Umbilical cord (tissue), 2 donors: ENCODE data around the gene TSPO. TPM values are rescaled to one million over a fixed set of nuclear protein-coding genes. Genes with fewer than 3 reads are reported as not detected.

ENCODE experiments used
- DNase-seq: peaks from one replicate; pipeline ENCODE4 v3.0.0-alpha.2; 2015; ENCODE audit warnings: low spot score
- total RNA-seq: library from RNA; depleted of rRNA; stranded (reverse); fragments of >200 nt; gene quantifications from one replicate; pipeline ENCODE4 v1.2.3, GENCODE V29; 2014; ENCODE audit warnings: low replicate concordance; ENCODE audit not compliant: insufficient read depth

The TSPO gene
- total RNA-seq, 1 donor from 2014 or later: 180 TPM

DNA sequence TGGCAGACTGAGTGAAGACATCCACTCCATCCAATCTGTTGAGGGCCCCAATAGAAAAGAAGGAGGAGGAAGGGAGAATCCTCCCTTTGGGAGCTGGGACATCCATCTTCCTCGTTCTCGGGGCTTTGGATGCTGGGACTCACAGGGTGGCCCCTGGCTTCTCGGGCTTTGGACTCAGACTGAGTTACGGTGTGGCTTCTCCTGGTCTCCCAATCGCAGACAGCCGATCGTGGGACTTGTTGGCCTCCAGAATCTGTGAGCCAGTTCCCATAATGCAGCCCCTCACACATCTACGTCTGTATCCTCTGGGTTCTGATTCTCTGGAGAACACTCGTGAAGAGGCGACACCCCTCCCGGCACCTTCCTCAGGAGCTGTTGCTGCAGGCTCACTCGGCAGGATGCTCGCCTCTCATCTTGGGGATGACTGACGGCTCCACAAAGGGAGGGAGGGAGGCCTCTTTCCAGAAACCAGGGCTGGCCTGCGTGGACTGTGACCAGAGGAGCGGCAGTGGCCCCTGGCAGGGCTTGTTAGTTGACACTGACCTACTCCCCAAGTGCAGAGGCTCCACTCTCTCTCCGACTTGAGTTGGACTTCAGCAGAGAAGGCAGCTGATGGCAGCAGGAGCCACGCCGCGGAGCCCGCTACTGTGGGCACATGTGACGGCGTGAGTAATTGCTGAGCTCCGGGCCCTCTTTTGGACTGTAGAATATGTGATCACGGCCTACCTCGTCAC lies 50.3 kb downstream of the TSPO start:
- DNase-seq: no peak

DNA sequence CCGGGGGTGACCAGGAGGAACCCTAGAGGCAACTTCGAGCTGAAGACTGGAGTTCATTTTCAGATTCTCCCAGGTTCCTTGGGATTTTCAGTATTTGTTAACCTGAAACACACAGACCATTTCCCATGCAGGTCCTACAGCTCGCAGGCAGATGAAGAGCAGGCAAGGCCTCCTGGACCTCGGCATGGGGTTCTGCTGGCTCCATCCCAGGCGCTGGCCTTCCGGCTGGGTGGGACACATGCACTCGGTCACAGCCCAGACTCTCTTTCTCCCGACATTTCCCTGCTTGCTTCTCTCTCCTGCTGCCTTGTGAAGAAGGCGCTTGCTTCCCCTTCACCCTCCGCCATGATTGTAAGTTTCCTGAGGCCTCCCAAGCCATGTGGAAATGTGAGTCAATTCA lies 51.0 kb downstream of the TSPO start:
- no peak for DNase-seq

- no peak for DNase-seq
These were observed 51.5 kb downstream of the TSPO start for GRCh38 chr22:43202756-43203410.

- no peak for DNase-seq
These were observed 52.2 kb downstream of the TSPO start for GRCh38 chr22:43203471-43203981.

DNA sequence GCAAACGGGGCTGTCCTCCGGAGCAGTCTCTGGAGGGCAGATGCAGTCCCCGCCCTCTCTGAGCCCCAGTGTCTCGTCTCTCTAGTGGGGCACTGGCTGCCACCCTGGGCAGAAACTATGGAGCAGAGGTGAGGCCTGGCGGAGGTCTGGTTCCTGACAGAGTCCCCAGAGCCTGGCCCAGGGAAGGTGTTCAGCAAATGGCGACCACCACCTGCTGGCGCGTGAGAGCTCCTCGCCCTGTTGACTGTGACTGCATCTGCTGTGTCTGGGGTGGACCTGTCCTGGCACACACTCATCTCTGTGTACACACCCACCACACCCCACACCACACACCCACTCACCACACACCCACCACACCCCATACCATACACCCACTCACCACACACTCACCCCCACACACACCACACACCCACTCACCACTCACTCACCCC lies 53.9 kb downstream of the TSPO start:
- DNase-seq: no peak

DNA sequence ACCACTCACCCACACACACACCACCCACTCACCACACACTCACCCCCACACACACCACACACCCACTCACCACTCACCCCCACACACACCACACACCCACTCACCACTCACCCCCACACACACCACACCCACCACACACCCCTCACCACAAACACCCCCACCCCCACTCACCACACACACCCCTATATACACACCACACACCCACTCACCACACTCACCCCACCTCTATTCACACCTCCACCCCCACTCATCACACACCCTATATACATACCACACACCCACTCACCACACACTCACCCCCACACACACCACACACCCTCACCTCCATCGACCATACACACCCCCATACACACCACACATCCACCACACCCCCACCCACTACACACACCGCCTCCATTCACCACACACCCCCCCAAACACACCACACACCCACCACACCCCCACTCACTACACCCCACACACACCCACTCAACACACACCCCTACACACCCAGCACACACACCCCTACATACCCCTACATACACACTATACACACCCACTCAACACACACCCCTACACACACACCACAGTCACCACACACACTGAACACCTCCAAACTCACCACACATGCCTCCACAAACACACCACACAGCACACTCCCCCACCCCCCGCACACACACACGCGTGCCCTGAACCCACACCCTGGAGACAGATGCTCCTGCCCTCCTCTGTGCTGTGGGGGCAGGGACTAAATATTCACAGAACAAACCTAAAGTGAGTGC lies 54.6 kb downstream of the TSPO start:
- no peak for DNase-seq

DNA sequence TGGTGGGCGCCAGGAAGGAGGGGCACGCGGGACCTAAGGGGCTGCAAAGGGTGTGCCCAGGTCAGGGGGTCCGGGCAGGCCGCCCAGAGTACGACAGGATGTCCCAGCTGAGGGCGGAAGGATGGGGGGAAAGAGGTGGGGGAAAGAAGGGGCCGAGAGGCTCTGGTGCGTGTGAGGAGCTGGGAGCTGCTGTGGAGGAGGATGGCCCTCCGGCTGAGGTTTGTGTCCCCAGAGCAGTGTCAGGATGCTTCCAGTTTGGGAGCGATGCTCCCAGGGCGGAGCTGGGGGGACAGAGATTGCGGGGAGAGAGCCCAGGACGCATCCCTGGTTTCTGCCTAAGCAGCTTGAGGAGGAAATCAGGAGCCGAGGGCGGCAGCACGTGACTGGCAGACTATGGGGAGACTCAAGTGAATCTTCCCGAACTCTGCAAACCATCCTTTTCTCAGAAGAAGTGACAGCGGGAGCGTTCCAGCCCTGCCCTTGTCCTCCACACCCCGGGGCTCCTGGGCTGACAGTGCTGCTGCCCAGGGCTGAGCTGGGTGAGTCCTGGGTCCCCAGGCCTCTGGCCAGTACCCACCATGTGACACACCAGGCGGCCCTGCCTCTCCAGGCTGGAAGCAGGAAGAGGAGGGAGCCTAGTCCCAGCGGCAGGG lies 55.3 kb downstream of the TSPO start:
- no peak for DNase-seq

DNA sequence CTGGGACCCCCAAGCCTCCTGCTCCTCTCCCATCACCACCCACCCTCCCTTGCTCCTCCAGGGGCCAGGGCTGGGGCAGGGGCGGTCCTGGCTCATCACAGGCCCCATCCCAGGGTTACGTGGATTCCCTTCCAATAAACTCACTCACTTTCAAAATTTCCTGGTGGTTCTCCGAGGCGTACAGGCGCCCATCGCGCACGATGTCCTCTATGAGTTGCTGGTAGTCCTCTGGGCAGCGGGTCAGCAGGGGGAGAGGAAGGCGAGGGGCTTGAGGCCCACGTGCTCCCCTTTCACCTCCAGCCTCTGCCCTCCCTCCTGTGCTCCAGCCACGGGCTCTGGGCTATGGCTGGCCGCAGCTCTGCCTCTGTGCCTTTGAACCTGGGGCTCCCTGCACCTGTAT lies 56.0 kb downstream of the TSPO start:
- DNase-seq: no peak

GRCh38 chr22:43207849-43208702 lies 56.7 kb downstream of the TSPO start:
- DNase-seq: no peak

GRCh38 chr22:43208703-43209522 lies 57.6 kb downstream of the TSPO start:
- no peak for DNase-seq

DNA sequence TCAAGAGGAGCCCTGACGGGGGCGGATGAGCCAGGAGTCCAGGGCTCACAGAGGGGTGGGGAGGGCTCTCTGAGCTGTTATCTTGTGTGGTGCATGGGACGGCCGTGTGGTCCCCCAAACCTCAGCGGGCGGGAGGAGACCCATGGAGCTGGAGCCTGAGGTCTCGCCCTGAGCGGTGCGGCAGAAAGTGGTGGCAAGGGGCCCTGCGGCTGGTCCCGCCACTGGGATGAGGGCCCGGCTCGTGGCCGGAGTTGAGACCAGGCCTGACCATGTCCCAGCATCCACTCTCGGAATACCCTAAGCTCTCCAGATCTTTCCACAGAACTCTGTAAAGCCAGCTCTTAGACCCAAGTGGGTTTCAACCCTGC lies 58.1 kb downstream of the TSPO start:
- DNase-seq: no peak

DNA sequence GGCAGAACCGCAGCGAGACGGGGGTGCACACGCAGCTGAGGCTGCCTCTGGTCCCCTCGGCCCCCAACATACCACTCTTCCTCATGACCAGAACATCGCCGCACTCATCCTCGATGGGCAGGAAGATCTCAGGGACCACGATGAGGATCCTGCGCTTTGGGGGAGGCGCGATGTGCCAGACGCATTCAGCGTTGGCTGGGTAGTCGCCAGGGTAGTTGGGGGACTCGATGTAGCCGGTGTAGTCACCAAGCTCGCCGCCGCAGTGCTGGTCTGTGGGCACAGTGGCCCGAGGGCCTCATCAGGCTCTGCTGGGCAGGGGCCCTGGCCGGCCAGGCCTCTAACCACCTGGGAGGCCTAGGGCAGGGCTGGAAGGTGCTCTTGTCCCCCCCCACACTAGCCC lies 58.6 kb downstream of the TSPO start:
- no peak for DNase-seq

GRCh38 chr22:43210631-43211515 lies 59.5 kb downstream of the TSPO start:
- no peak for DNase-seq

GRCh38 chr22:43211941-43212433 lies 60.6 kb downstream of the TSPO start:
- DNase-seq: no peak

- DNase-seq: no peak
These were observed 61.1 kb downstream of the TSPO start for GRCh38 chr22:43212434-43212952.
